ENCODE data around the gene RIMS3.
"Not testable (repeated sequence)": the region's sequence is repeated elsewhere in the genome, so short reads cannot be mapped to it uniquely, and the experiment has no call there.

Gene RIMS3

DNA sequence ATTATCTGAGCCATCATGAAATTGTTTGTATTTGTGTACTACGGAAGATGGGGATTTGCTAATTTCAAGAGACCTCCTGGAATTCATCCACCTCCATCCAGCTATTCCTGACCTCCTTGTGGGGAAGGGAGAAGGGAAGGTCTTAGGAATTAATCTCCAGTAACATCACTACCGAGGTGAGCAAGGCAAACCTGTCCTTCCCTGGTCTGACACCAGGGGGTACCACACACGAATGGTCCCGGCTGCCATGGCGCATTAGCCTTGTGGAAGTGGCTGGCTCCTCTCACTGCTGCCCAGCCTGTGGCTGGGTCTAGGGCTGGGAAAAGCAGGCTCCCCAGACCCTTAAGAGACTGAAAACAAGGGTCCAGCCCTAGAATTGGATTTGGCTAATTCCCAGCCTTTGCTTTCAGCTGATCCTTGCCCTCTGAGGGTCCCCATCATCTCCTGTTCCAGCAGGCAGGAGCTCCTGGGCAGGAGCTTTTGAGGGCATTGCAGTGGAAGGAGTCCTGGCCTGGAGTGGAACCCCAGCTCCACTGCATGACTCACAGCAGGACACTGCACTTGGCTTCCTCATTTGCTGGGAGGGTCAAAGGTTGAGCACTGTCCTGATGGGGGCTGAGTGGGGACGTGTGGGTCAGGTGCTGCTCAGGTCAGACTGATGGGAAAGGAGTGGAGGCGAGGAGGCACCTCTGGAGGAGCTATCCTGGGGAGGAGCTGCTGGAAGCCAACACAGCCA lies 34.8 kb downstream of the RIMS3 start:
- DNase-seq (ENCODE audit: low spot score): peak; percentile 45

DNA sequence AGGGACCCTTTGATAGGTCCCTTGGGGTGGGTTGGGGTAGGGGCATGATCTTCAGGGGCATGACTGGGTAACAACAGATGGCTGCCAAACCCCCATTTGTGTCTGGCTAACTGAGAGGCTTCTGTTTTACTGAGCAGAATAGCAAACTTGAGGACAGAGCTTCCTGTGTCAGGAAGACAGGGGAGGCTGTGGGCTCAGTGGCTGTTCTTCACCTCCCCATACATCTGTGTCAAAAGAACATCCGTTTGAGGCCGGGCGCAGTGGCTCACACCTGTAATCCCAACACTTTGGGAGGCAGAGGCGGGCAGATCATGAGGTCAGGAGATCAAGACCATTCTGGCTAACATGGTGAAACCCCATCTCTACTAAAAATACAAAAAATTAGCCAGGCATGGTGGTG lies 35.9 kb downstream of the RIMS3 start:
- not testable (repeated sequence) for DNase-seq (ENCODE audit: low spot score)

DNA sequence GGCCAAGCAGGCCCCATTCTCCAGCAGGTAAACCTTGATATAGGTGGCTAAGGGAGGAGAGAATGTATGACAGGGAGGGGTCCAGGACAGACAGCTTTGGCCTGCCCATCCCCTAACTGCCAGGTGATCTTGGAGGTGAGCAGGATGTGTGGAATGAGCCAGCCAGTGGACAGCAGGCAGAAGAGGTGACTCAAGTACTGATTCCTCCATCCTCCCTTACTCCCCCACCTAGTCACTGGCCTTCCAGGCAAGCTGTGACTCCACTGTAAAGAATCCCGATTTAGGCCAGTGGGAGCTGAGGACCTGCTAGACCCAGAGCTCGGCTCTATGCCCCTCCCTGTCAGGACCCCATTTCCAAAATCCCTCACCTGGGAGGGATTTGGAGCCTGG lies 36.6 kb downstream of the RIMS3 start:
- DNase-seq (ENCODE audit: low spot score): no peak

DNA sequence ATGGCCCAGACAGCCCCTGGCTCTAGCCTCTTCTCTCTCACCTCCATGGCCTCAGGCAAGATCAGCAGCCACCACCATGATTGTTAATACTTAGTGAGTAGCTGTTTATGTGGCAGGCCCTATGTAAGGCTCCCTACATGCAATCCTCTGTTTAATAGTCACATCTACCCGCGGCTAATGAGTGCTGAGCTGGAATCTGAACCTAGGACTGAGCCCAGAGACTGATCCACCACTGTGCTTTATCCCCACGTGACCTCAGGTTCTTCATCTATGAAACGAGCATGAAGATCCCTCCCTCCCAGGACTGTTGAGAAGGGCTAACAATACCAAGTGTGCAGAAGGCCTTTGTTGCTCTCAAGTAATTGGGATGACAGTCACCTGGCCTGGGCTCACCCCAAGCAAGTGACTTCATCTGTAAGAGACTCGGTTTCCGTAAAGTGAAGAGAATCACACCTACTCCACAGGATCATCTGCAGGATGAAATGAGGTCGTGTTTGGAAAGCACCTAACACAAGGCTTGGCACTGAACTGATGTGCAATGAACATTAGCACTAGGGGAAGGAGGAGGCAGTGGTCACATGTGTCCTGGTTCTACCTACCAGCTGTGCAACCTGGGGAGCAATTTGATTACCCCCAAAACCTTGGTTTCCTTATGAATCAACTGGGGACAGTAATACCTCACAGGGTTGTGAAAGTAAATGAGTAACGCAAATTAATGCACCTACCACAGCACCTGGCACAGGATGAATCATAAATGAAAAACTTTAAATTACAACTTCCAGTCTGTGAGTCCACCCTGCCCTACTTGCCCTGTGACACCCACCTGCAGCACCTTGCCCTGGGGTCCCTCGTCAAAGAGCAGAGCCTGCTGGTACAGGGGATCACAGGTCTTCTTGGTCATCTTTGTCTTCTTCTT lies 37.2 kb downstream of the RIMS3 start:
- DNase-seq (ENCODE audit: low spot score): no peak

DNA sequence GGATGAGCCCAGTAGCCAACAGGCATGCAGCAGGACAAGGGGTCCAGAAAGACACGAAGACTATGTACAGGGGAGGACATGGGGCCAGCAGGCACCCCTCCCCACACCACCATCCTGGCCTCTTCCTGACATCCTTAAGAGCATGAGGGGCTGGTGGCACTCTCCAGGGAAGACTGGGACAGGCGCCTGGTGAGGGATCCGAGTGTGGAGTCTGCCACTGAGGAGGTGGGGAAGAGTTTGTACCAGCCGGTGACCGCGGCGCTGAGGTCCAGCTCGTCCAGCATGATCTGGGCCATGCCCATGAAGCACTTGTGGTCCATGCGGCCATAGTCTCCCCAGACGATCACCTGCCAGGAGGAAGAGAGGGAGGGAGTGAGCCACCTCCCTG lies 39.1 kb downstream of the RIMS3 start:
- DNase-seq (ENCODE audit: low spot score): no peak

DNA sequence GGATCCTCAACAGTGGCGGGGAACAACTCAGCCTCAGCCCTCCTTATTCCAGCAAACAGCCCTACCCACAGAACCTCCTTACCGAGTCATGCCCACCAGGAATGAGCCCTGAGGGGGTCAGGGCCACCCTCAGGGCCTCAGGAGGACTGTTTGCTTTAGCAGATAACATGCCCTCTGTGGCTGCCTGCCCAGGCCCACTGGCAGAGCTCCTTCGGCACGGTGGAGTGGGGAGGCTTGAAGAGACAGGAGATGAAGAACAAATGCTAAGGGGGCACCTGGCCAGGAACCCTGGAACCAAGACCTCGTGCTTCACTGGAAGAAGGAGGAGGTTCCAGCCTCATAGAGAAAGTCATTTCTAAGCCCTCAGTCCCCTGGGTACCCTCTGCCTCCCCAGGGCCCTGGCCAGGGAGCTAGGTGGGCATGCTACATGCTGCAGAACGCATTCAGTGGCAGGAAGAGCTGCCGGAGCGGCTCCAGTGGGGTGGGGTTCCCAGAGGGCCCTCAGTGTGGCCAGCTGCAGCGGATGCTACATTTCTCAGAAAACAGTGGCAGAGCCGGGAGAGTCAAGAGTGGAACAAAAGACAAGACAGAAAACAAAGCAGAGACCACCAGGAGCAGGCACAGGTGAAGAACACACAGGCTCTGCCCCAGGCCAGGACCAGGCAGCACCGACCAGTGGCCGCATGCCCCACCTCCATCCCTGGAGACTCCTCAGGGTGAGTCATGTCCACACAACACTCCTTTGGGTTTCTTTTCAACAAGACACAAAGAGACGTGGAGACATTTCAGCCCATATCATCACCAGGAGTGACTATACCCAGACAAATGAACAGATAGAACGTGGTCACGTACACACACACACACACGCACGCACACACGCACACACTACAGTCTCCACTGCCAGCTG lies 39.8 kb downstream of the RIMS3 start:
- DNase-seq (ENCODE audit: low spot score): peak; percentile 44

DNA sequence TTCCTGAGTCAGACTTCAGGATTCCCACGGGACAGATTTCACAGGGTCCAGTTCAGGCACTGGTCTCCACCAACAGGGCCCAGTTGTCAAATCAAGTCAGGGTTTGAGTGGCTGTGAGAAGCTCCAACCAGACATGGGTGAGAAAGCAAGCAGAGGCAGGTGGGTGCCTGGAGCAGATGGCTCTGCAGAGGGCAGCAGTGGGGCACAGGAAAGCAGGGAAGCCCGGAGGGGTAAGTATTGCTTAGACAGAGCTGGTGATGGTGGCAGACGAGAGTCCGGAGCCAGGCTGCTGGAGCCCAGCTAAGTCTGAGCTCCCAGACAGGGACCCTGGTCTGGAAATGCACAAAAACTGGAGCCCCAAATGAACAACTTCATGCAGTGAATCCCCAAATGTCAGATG lies 40.4 kb downstream of the RIMS3 start:
- DNase-seq (ENCODE audit: low spot score): peak; percentile 40

DNA sequence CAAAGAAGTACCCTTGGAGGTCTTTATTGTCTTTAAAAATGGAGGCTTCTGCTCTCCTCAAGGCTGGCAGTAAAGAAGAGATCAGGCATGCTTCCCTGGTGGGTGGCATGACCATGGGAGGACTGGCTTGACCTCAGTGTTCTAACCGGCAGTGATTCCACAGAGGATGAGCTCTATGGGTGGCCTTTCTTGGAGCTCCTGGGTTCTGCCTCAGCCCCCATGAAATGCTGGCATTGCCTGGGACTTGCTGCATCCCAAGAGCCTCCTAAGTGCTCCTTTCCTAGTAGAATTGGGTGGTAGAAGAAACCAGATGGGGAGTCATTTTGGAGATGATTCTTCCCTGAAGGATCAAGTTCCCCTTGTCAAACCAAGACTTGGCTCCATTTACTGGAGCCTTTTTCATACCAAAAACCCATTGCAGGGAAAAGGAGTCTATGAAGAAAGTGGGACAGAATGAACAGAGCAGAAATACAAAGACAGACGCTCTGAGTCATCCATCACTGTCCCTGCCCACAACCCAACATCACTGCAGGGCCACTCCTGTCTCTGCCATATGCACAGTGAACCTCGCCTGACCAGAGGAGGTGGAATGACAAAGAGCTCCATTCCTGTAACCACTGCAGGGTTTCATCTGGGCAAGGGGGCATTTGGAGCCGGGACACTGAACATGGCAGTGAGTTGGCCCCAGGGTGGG lies 42.4 kb downstream of the RIMS3 start:
- no peak for DNase-seq (ENCODE audit: low spot score)

DNA sequence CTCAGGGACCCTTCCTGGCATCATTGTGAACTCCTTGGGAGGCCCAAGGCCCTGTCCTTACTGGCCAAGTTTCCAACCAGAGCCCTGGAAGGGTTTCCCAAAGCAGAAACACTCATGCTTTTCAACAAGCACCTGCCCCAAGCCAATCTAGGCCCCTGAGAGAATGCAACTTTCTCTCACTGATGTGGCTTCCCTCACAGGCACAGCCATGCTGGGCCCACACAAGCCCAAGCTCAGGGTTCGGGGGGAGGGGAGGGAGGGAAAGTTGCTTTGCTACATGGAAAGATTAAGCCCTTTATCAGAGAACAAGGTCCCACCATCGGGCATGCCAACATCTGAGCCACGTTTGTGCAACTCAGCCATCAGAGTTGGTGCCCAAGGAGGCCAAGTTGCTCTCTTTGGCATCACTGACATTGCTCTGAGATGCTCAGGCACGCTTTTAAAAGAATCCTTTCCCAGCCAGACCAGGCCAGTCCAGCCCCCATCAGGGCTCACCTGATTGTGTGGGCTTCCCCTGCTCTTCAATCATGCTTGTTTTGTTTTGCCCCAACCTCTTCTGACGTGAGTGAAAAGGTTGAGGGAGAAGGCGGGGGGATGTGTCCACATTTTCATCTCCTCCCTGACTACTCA lies 43.5 kb downstream of the RIMS3 start:
- no peak for DNase-seq (ENCODE audit: low spot score)

DNA sequence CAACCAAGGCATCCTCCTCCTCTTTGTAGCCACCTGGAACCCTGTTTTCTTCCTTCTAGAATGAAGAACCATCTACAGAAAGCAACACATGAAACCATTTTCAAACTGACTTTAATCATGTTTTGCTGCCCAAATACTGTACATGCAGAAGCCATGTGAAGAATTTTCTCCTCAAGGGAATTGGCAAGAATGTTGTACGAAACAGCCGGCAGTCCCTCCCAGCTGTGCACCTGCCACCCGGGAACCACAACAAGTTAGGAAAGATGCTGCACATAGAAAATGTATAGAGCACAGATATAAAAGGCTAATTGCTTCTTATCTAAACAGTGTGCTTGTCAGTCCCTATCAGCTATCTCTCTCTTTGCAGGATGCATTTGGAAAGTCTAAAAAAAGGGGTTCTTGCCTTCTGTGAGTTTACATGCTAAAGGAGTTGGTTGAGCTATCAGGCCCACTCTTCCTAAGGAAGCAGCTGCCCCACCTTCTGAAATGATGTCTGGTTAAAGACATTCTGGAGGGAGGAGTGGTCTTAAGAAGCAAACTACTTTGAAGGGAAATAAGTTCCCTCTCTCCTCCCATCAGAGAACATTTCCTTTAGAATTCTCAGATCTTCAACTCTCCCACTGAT lies 44.8 kb downstream of the RIMS3 start:
- DNase-seq (ENCODE audit: low spot score): no peak

DNA sequence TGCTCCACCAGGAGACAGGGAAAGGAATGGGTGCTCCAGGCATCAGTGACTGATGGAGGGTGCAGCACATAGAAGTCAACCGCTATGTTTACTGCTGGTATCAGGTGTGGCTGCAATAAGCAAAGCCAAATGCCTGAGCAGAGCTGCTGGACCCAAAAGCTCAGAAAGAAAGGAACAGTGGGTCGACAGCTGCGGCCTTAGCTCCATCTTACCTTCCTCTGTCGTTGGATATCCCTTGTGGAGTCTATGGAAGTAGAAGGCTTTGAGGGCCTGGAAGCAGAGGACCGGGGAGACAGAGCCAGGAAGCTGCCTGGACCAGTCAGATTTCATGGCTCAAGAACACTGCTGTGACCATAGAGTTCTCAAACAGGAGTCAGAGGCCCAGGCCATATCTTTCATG lies 45.3 kb downstream of the RIMS3 start:
- no peak for DNase-seq (ENCODE audit: low spot score)

DNA sequence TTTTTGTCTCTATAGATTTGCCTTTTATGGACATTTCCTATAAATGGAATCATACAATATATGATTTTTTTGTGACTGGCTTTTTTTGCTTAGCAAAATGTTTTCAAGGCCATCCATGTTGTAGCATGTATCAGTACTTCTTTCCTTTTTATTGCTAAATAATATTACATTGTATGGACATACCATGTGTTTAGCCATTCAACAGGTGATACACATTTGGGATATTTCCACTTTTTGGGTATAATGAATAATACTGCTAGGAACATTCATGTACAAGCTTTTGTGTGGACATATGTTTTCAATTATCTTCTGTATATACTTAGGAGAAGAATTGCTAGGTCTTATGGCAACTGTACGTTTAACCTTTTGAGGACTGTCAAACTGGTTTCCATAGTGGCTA lies 47.4 kb downstream of the RIMS3 start:
- DNase-seq (ENCODE audit: low spot score): no peak

DNA sequence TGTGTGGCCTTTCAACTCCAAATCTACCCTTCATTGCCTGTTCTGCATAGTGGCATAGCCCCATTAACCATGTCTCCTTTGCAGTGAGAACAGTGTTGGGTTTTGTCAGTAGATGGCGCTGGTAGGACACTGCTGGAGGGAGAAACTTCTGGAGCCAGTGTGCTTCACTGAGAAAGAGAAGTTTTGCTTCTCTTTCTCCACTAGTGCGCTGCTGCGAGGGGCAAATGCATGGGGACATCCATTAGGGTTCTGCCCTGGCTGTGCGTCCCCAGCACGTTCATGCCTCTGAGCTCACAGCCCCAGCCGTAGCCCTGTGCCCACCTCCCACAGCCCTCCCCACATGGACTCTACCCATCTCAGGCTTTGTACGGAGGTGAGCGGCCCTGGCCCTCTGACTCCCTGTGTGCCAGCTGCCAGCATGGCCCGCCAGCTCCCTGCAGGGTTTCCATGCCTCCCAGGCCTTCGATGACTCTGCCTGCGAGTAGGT lies 53.1 kb downstream of the RIMS3 start:
- DNase-seq (ENCODE audit: low spot score): peak; percentile 88

DNA sequence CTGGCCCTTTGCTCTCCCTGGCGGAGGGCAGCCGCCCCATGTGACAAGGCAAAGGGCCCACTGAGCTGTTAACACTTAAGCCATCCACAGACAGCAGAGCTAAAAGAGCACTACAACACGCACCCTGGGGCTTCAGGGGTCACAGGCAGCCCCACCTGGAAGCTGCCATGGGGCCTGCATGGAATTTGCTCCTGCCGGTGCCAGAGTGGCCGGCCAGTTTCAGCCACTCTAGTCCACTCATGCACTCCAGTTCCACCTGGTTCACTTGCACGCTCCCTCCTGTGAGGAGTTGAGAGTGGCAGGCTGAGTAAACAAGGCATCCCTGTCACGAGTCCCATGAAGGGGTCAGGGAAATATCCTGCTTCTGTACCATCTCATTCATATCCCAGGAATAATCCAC lies 55.3 kb downstream of the RIMS3 start:
- no peak for DNase-seq (ENCODE audit: low spot score)

DNA sequence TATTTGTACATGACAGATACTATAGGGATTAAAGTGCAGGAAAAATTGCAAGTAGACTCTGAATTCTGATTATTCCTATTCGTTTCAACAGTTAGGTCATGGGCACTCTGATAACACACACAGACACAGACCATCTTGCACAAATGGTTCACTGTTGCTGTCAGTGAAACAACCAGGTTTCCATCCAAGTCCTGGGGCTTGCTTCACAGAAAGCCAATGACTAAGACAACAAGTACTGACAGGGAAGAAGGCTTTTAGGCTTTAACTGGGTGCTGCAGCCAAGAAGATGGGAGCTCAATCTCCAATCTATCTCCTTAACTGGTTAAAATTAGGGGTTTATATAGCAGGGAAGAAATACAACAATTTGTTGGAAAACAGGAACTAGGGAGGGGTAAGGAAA lies 57.6 kb downstream of the RIMS3 start:
- no peak for DNase-seq (ENCODE audit: low spot score)

DNA sequence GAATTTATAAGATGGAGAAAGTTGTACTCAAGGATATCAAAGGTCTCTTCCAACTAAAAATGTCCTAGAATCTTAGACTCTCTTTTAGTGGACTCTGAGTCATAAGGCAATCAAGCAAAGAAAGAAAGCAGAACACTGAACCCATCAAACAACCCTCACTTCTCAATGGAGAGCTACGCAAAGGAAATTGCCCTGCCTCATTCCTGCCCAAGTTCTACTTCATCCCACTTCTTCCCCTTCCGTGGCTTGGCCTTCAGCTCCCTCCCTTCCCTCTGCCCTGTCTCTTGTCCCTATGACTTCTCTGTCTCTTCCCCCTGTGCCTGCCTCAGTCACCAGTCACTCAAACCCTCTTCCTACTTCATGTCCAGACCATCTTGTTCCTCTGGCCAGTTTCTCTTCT lies 58.5 kb downstream of the RIMS3 start:
- DNase-seq (ENCODE audit: low spot score): no peak

DNA sequence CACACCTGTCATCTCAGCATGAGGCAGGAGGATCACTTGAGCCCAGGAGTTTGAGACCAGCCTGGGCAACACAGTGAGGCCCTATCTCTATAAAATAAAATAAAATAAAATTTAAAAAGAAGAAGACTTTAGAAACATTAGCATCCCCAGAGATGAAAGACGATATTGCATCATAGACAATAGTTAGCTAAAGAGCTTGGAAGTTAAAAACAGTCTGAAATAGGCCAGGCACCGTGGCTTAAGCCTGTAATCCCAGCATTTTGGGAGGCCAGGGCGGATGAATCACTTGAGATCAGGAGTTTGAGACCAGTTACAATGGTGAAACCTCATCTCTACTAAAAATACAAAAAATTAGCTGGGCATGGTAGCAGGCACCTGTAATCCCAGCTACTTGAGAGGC lies 59.3 kb downstream of the RIMS3 start:
- DNase-seq (ENCODE audit: low spot score): no peak

DNA sequence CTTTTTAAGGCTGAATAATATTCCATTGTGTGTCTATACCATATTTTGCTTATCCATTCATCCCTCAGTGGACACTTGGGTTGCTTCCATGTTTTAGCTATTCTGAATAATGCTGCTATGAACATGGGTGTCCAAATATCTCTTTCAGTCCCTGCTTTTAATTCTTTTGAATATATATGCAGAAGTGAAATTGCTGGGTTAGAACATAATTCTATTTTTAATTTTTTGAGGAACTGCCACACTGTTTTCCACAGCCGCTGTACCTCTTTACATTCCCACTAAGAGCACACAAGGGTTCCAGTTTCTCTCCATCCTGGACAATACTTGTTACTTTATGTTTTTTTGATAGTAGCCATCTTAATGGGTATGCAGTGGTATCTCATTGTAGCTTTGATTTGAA lies 65.6 kb downstream of the RIMS3 start:
- DNase-seq (ENCODE audit: low spot score): no peak

DNA sequence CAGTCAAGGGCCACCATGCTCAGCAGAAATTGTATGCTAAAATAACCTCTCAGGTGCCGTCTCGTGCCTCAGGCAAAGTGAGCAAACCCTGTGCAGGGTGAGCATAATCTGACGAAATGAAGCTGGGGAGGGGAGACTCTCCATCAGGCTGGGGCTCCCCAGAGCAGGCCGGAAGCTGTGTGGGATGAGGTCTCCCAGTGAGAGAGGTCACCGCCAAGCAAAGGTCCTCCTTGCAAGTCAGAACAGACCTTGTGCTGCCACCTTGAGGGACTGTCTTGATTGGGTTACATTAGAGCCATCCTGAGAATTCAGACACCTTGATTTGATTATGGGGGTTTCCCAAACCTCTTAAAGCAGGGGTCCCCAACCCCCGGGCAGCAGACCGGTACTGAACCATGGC lies 69.9 kb downstream of the RIMS3 start:
- DNase-seq (ENCODE audit: low spot score): no peak

DNA sequence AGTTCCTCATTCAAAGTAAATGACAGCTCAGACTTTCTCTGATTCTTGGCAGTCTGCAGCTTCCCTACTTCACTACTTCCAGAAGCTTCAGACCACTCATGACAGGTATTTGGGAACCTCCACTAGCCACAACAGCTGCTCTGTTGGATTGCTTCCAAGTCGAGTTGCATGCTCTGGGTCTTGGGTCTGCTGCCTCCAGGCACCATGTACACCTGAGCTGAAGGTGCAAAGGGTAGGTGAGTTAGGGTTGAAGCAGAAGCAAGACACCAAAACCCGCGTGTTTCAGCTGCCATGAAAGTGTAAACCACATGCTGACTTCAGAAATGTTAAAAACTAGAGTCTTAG lies 71.3 kb downstream of the RIMS3 start:
- no peak for DNase-seq (ENCODE audit: low spot score)
